Caco-2 (cell line): ENCODE measurements around the gene MPV17L2. TPM values are rescaled to one million over a fixed set of nuclear protein-coding genes. Genes with fewer than 3 reads are reported as not detected.

ENCODE experiments used
- BruUV-seq: library from RNA; stranded (reverse); fragments of 400-500 nt; replicated peaks from 2 replicates; lab custom pipeline; 2021; lab: Mats Ljungman, UMichigan
- CTCF ChIA-PET: fragments of 300-600 bp; sonication (Branson Sonifier 250); formaldehyde crosslinking; loops from one replicate; lab custom pipeline; 2022; ENCODE audit warnings: antibody characterized with exemption; lab: Charles Lee
- POLR2A ChIA-PET: fragments of 300-600 bp; sonication (Branson Sonifier 250); formaldehyde crosslinking; loops from one replicate; lab custom pipeline; 2022; ENCODE audit warnings: antibody characterized with exemption; lab: Charles Lee
- DNase-seq, 2 experiments: peaks; one replicate each; pipeline versions ENCODE4 v3.0.0 to v3.0.0-alpha.2; 2020 to 2022
- H3K27me3 ChIP-seq: replicated peaks from 2 replicates; pipeline ENCODE4 v1.6.0; 2011; ENCODE audit warnings: low read length; ENCODE audit not compliant: control insufficient read depth, insufficient read depth
- H3K36me3 ChIP-seq: 2 replicates; pipeline ENCODE4 v1.5.1; 2011; ENCODE audit warnings: low read length; ENCODE audit not compliant: control insufficient read depth, insufficient read depth
- H3K4me1 ChIP-seq: fragments of 250-450 bp; sonication (Bioruptor Pico); 2 replicates; pipeline ENCODE4 v1.5.1; 2020; ENCODE audit warnings: mild to moderate bottlenecking
- H3K4me3 ChIP-seq: 2 replicates; pipeline ENCODE4 v1.5.1; 2011; ENCODE audit warnings: low read depth, mild to moderate bottlenecking, control low read depth, low read length
- H3K9me3 ChIP-seq: fragments of 250-450 bp; sonication (Bioruptor Pico); 2 replicates; pipeline ENCODE4 v1.5.1; 2020; ENCODE audit warnings: mild to moderate bottlenecking, moderate library complexity
- H3K27ac Mint-ChIP-seq: one replicate; pipeline ENCODE4 v1.8.0; 2022; ENCODE audit warnings: mixed read lengths; ENCODE audit not compliant: unreplicated experiment
- H3K27me3 Mint-ChIP-seq: one replicate; pipeline ENCODE4 v1.8.0; 2022; ENCODE audit warnings: mixed read lengths; ENCODE audit not compliant: insufficient read depth, unreplicated experiment
- H3K36me3 Mint-ChIP-seq: one replicate; pipeline ENCODE4 v1.8.0; 2022; ENCODE audit warnings: mild to moderate bottlenecking, mixed read lengths; ENCODE audit not compliant: insufficient read depth, unreplicated experiment
- H3K4me1 Mint-ChIP-seq: one replicate; pipeline ENCODE4 v1.8.0; 2022; ENCODE audit warnings: low read depth, mixed read lengths; ENCODE audit not compliant: unreplicated experiment
- H3K4me3 Mint-ChIP-seq: one replicate; pipeline ENCODE4 v1.8.0; 2022; ENCODE audit warnings: mild to moderate bottlenecking, moderate library complexity, mixed read lengths; ENCODE audit not compliant: unreplicated experiment
- H3K9me3 Mint-ChIP-seq: one replicate; pipeline ENCODE4 v1.8.0; 2022; ENCODE audit warnings: mixed read lengths; ENCODE audit not compliant: unreplicated experiment
- intact Hi-C: fragments of 100-400 bp; cut with micrococcal nuclease; formaldehyde crosslinking; loops from one replicate; pipeline ENCODE4 v1.10.0; 2022; ENCODE audit not compliant: unreplicated experiment
- total RNA-seq: library from RNA; stranded (reverse); gene quantifications from 2 replicates; pipeline ENCODE4 v1.2.3, GENCODE V29; 2022
- TF ChIP-seq, protein P1 (sequence below), 2 experiments: fragments of 200-600 bp in 1 of 2; IDR thresholded peaks; 1 replicate in 1 of 2; 2 replicates in 1 of 2; pipeline versions ENCODE4 v1.5.1 to v1.8.0; 2011 to 2022; ENCODE audit warnings: antibody characterized with exemption in 1 of 2, control low read depth in 1 of 2, inconsistent platforms in 1 of 2, low read depth in 1 of 2, low read length in 1 of 2, mild to moderate bottlenecking in 1 of 2, moderate library complexity in 1 of 2; ENCODE audit not compliant: insufficient read depth in 1 of 2, severe bottlenecking in 1 of 2, unreplicated experiment in 1 of 2

MPV17L2 gene
- total RNA-seq, 1 experiment from 2014 or later = 16.6 TPM

- Histone ChIP-seq H3K36me3 (no peaks in the 10 kb centered on the region), H3K4me3 (no peak overlapping the region), H3K27me3 (no peaks in the 10 kb centered on the region), H3K9me3 (no peaks in the 10 kb centered on the region), H3K4me1 (no peaks in the 10 kb centered on the region)
- H3K27ac Mint-ChIP-seq = no peak overlapping the region
- no peaks in the 10 kb centered on the region for H3K4me1 Mint-ChIP-seq
- intact Hi-C loops = no loop called here
- no peaks in the 10 kb centered on the region for H3K27me3 Mint-ChIP-seq
- H3K4me3 Mint-ChIP-seq = no peak overlapping the region
- no peaks in the 10 kb centered on the region for H3K9me3 Mint-ChIP-seq
- no TSS peak for BruUV-seq
- no peak for DNase-seq
- TF ChIP-seq, protein P1, sequence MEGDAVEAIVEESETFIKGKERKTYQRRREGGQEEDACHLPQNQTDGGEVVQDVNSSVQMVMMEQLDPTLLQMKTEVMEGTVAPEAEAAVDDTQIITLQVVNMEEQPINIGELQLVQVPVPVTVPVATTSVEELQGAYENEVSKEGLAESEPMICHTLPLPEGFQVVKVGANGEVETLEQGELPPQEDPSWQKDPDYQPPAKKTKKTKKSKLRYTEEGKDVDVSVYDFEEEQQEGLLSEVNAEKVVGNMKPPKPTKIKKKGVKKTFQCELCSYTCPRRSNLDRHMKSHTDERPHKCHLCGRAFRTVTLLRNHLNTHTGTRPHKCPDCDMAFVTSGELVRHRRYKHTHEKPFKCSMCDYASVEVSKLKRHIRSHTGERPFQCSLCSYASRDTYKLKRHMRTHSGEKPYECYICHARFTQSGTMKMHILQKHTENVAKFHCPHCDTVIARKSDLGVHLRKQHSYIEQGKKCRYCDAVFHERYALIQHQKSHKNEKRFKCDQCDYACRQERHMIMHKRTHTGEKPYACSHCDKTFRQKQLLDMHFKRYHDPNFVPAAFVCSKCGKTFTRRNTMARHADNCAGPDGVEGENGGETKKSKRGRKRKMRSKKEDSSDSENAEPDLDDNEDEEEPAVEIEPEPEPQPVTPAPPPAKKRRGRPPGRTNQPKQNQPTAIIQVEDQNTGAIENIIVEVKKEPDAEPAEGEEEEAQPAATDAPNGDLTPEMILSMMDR (IDR thresholded peaks at IDR 0.05; ENCODE audit: insufficient read depth in 1 of 2, low read depth in 1 of 2, low read length in 1 of 2, severe bottlenecking in 1 of 2, unreplicated experiment in 1 of 2) = no peak
- CTCF ChIA-PET = no interaction called here
- no peaks in the 10 kb centered on the region for H3K36me3 Mint-ChIP-seq
- POLR2A ChIA-PET = no interaction called here
Measured at GRCh38 chr19:18185538-18185937, 7.5 kb upstream of the MPV17L2 start.

DNA sequence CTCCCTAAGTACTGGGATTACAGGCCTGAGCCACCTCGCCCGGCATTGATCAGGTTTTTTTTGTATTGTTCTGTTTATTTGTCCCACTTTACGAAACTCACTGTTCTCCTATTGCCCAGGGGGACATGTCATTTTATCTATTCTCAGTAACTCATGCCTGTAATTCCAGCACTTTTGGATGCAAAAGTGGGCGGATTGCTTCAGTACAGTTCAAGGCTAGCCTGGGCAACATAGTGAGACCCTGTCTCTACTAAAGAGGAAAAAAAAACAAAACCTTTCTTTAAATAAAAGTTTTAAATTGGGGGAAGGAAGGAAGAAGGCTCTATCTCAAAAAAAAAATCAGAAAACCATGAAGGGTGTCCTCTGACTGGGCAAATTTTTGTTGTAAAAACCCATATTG lies 2.7 kb upstream of the MPV17L2 start:
- TF ChIP-seq, protein P1 (IDR thresholded peaks at IDR 0.05; ENCODE audit: insufficient read depth in 1 of 2, low read depth in 1 of 2, low read length in 1 of 2, severe bottlenecking in 1 of 2, unreplicated experiment in 1 of 2) = no peak
- intact Hi-C loops = no loop called here
- Mint-ChIP-seq H3K27ac (no peak overlapping the region), H3K36me3 (peaks cover 19% of the 10 kb centered on the region), H3K9me3 (no peaks in the 10 kb centered on the region), H3K4me3 (no peak overlapping the region), H3K27me3 (no peaks in the 10 kb centered on the region), H3K4me1 (no peaks in the 10 kb centered on the region)
- no peak for DNase-seq
- Histone ChIP-seq H3K36me3 (no peaks in the 10 kb centered on the region), H3K4me3 (no peak overlapping the region), H3K4me1 (peaks cover 4% of the 10 kb centered on the region; the same call in 1 of the 2 replicates), H3K9me3 (no peaks in the 10 kb centered on the region), H3K27me3 (no peaks in the 10 kb centered on the region)
- ChIA-PET POLR2A (no interaction called here), CTCF (interaction anchor here (0.7 kb wide), 1 partner anchor 14 kb away, joined by 4 read pairs; the partner anchor contains the start of gene RAB3A)
- BruUV-seq = no TSS peak

DNA sequence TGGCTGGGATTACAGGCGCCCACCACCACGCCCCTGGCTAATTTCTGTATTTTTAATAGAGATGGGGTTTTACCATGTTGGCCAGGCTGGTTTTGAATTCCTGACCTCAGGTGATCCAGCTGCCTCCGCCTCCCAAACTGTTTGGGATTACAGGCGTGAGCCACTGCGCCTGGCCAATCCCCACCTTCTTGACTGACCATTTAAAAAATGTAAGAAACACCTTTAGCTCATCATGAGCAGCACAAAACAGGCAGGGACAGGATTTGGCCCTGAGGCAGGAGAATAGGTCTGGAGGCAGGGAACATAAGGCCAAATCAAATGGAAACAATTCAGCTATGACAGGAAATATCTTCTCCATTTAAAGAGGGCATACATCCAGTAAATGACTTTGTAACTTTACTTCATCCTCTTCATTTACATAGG lies 1.4 kb upstream of the MPV17L2 start:
- ChIA-PET POLR2A (interaction anchor here (0.5 to 2.2 kb wide), 5 partner anchors 32 to 137 kb away, joined by 3 to 15 read pairs (median 4); partner anchors contain the start of gene JUND), CTCF (interaction anchor here (0.6 to 2.2 kb wide), 5 partner anchors 13 to 137 kb away, joined by 5 to 16 read pairs (median 6); partner anchors contain the start of gene RAB3A)
- H3K4me3 ChIP-seq = peak overlapping the region; percentile 7; the same call in 1 of the 2 replicates
- Mint-ChIP-seq H3K27me3 (no peaks in the 10 kb centered on the region), H3K4me1 (no peaks in the 10 kb centered on the region), H3K4me3 (peak overlapping the region; percentile 76), H3K36me3 (peaks cover 19% of the 10 kb centered on the region), H3K9me3 (no peaks in the 10 kb centered on the region), H3K27ac (peak overlapping the region; percentile 69)
- H3K4me1 ChIP-seq = peaks cover 4% of the 10 kb centered on the region; the same call in 1 of the 2 replicates
- no peaks in the 10 kb centered on the region for H3K27me3 ChIP-seq
- no TSS peak for BruUV-seq
- no peak for DNase-seq
- no peaks in the 10 kb centered on the region; the same call in 1 of the 2 replicates for H3K36me3 ChIP-seq
- H3K9me3 ChIP-seq = no peaks in the 10 kb centered on the region
- TF ChIP-seq, protein P1 (IDR thresholded peaks at IDR 0.05; ENCODE audit: insufficient read depth in 1 of 2, low read depth in 1 of 2, low read length in 1 of 2, severe bottlenecking in 1 of 2, unreplicated experiment in 1 of 2) = no peak
- intact Hi-C loops = loop anchor here (1.0 to 2.0 kb wide), 2 partner anchors 13 to 137 kb away; partner anchors contain the start of gene RAB3A
